ENCODE data around the gene BTBD9. TPM values are rescaled to one million over a fixed set of nuclear protein-coding genes. Genes with fewer than 3 reads are reported as not detected.

The BTBD9 gene
- total RNA-seq, 1 experiment from 2014 or later = 19.4 TPM

DNA sequence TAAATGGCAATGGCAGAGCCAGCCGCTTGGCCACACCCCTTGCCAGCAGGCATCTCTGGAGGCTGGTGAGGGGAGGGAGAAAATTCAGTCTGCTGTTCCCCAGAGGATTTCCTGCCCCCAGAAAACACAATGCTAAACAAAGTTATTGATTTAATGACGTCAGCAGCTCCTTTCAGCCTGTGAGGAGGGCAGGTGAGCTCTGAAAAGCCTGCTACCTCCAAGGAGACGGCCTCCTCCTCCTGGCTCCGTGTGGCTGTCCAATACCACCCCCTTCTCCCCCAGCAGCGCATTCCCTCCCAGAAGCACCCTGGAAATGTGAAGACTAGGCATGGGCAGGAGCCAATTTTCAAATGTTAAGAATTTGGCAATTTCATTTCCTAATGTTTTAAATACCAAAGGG lies 427.1 kb downstream of the BTBD9 start:
- Mint-ChIP-seq H3K9me3 (ENCODE audit: low read depth, unreplicated experiment) (no peaks in the 10 kb centered on the region), H3K4me3 (ENCODE audit: low read depth, unreplicated experiment) (no peak overlapping the region), H3K4me1 (ENCODE audit: low read depth, unreplicated experiment) (no peaks in the 10 kb centered on the region), H3K36me3 (ENCODE audit: insufficient read depth, unreplicated experiment) (no peaks in the 10 kb centered on the region), H3K27me3 (ENCODE audit: unreplicated experiment) (no peaks in the 10 kb centered on the region), H3K27ac (ENCODE audit: unreplicated experiment) (no peak overlapping the region)
- TF ChIP-seq, protein P1, sequence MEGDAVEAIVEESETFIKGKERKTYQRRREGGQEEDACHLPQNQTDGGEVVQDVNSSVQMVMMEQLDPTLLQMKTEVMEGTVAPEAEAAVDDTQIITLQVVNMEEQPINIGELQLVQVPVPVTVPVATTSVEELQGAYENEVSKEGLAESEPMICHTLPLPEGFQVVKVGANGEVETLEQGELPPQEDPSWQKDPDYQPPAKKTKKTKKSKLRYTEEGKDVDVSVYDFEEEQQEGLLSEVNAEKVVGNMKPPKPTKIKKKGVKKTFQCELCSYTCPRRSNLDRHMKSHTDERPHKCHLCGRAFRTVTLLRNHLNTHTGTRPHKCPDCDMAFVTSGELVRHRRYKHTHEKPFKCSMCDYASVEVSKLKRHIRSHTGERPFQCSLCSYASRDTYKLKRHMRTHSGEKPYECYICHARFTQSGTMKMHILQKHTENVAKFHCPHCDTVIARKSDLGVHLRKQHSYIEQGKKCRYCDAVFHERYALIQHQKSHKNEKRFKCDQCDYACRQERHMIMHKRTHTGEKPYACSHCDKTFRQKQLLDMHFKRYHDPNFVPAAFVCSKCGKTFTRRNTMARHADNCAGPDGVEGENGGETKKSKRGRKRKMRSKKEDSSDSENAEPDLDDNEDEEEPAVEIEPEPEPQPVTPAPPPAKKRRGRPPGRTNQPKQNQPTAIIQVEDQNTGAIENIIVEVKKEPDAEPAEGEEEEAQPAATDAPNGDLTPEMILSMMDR (IDR thresholded peaks at IDR 0.05; ENCODE audit: unreplicated experiment) = no peak
- peak; percentile 51 for DNase-seq
- CTCF ChIA-PET = interaction anchor here (0.6 kb wide), 1 partner anchor 215 kb away, joined by 4 read pairs; no protein-coding TSS in a partner anchor
- no TSS peak for BruUV-seq (replicated peaks)
- intact Hi-C loops (cut with micrococcal nuclease; ENCODE audit: unreplicated experiment) = no loop called here

DNA sequence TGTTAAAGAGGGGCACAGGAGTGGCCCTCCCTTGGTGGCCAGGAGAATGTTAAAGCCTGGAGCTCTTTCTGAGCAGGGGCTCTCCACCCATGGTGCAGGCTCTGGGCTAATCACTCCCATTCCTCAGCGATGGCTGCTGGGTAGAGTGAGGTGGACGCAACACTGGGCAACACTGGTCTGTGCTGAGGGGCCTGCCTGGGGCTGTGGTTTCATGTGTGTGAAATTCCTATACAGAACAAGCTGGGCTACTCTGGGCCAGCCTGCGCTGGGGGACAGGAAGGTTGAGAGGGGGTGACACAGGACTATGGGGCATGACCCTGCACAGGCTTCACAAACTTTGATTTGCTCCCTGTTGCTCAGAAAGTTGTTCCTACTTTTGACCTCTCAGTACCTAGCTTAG lies 427.6 kb downstream of the BTBD9 start:
- no TSS peak for BruUV-seq (replicated peaks)
- CTCF ChIA-PET = no interaction called here
- intact Hi-C loops (cut with micrococcal nuclease; ENCODE audit: unreplicated experiment) = no loop called here
- TF ChIP-seq, protein P1 (IDR thresholded peaks at IDR 0.05; ENCODE audit: unreplicated experiment) = no peak
- Mint-ChIP-seq H3K4me1 (ENCODE audit: low read depth, unreplicated experiment) (no peaks in the 10 kb centered on the region), H3K27ac (ENCODE audit: unreplicated experiment) (no peak overlapping the region), H3K36me3 (ENCODE audit: insufficient read depth, unreplicated experiment) (no peaks in the 10 kb centered on the region), H3K4me3 (ENCODE audit: low read depth, unreplicated experiment) (no peak overlapping the region), H3K9me3 (ENCODE audit: low read depth, unreplicated experiment) (no peaks in the 10 kb centered on the region), H3K27me3 (ENCODE audit: unreplicated experiment) (no peaks in the 10 kb centered on the region)
- no peak for DNase-seq

DNA sequence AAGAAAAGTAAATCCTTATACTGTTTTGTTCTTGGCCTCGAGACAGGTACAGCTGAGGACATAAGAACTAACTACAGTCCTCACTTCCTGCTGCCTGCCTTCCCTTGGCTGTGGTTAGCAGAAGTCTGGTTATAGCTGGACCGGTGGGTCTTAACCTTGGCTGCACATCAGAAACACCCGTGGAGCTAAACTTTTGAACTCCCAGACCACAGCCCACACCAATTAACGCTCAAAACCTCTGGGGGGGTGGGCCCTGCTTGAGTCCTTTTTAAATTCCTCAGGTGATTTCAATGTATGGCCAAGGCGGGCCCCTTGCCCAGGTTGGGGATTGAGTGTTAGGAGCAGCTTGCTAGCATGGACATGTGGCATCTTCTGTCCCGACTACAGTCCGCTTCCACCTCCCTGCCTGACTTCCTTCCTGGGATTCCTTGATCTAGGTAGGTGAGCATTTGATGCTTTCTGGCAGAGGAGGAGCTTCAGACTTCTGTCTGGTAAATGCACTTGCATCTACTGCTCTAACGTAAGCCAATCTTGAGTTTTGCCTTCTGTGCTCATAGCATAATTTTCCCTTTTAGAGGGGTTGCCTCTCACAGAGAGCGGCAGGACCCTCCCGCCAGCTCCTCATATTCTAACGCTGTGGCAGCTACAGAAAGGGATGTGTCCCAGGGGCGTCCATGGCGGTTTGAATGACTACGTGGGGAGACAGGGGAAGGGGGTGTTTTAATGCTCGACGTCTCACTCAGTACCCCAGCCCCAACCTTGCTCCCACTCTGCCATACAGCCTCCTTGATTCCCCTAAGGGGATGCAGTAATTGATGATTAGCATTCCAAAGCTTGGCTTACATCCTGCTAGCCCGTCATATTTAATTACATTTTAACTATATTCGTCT lies 430.1 kb downstream of the BTBD9 start:
- Mint-ChIP-seq H3K27ac (ENCODE audit: unreplicated experiment) (no peak overlapping the region), H3K9me3 (ENCODE audit: low read depth, unreplicated experiment) (no peaks in the 10 kb centered on the region), H3K4me1 (ENCODE audit: low read depth, unreplicated experiment) (no peaks in the 10 kb centered on the region), H3K36me3 (ENCODE audit: insufficient read depth, unreplicated experiment) (no peaks in the 10 kb centered on the region), H3K27me3 (ENCODE audit: unreplicated experiment) (no peaks in the 10 kb centered on the region), H3K4me3 (ENCODE audit: low read depth, unreplicated experiment) (no peak overlapping the region)
- TF ChIP-seq, protein P1 (IDR thresholded peaks at IDR 0.05; ENCODE audit: unreplicated experiment) = no peak
- intact Hi-C loops (cut with micrococcal nuclease; ENCODE audit: unreplicated experiment) = no loop called here
- BruUV-seq (replicated peaks) = no TSS peak
- CTCF ChIA-PET = interaction anchor here (0.9 to 1.4 kb wide), 2 partner anchors 10 to 517 kb away, joined by 3 read pairs; no protein-coding TSS in a partner anchor
- DNase-seq = no peak

DNA sequence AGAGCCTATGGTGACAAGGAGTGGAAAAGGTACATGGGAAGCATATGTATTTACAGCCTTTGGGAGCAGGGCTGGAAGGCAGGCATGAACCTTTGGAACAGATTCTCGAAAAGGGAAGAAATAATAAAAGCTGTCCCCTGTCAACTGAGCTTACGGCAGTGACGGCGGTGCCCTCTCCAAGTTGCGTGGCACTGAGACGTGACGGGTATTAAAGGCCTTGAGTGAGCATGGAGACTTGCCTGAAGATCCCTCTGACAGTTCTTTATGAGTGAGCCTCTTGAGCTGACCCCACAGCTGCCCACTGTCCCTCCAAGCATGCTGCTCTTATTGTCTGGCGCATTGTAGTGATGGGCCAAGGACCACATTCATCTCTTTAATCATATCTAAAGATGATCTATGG lies 431.7 kb downstream of the BTBD9 start:
- intact Hi-C loops (cut with micrococcal nuclease; ENCODE audit: unreplicated experiment) = no loop called here
- Mint-ChIP-seq H3K36me3 (ENCODE audit: insufficient read depth, unreplicated experiment) (no peaks in the 10 kb centered on the region), H3K4me3 (ENCODE audit: low read depth, unreplicated experiment) (no peak overlapping the region), H3K9me3 (ENCODE audit: low read depth, unreplicated experiment) (no peaks in the 10 kb centered on the region), H3K4me1 (ENCODE audit: low read depth, unreplicated experiment) (no peaks in the 10 kb centered on the region), H3K27me3 (ENCODE audit: unreplicated experiment) (no peaks in the 10 kb centered on the region), H3K27ac (ENCODE audit: unreplicated experiment) (no peak overlapping the region)
- BruUV-seq (replicated peaks) = no TSS peak
- TF ChIP-seq, protein P1 (IDR thresholded peaks at IDR 0.05; ENCODE audit: unreplicated experiment) = no peak
- CTCF ChIA-PET = interaction anchor here (1.1 kb wide), 1 partner anchor 145 kb away, joined by 4 read pairs; no protein-coding TSS in a partner anchor
- DNase-seq = no peak

All from Calu3 (cell line).